Measurements from ENCODE around the gene EPC1. TPM values are rescaled to one million over a fixed set of nuclear protein-coding genes. Genes with fewer than 3 reads are reported as not detected.

The EPC1 gene
- total RNA-seq, 2 experiments from 2014 or later = 173 to 181 TPM

- H3K36me3 Mint-ChIP-seq (ENCODE audit: low read depth) = peaks cover 63% of the 10 kb centered on the region
- H3K27me3 ChIP-seq (ENCODE audit: control insufficient read depth in 1 of 2, insufficient read depth in 2 of 2, low read length in 2 of 2) = no peaks in the 10 kb centered on the region
- no peak for DNase-seq
- H3K27ac ChIP-seq (ENCODE audit: low read depth in 1 of 2, low read length in 2 of 2) = no peak overlapping the region
- no peaks in the 10 kb centered on the region for H3K27me3 Mint-ChIP-seq
- no peak for ATAC-seq (ENCODE audit: poor library complexity)
- H3K4me3 ChIP-seq (ENCODE audit: low read length) = no peak overlapping the region
- H3K36me3 ChIP-seq (ENCODE audit: insufficient read depth, low read length) = peaks cover 14% of the 10 kb centered on the region
- TF ChIP-seq CTCF (IDR thresholded peaks at IDR 0.05) = no peak
- no peaks in the 10 kb centered on the region for H3K9me3 ChIP-seq (ENCODE audit: control insufficient read depth in 1 of 2, insufficient read depth in 1 of 2, low read length in 2 of 2)
- H3K4me1 Mint-ChIP-seq (ENCODE audit: low read depth) = peaks cover 95% of the 10 kb centered on the region
- no peaks in the 10 kb centered on the region for H3K9me3 Mint-ChIP-seq
- POLR2A ChIA-PET = no interaction called here
- peak overlapping the region; percentile 68 for H3K4me3 Mint-ChIP-seq
- CTCF ChIA-PET = interaction anchor here (1.0 kb wide), 1 partner anchor 31 kb away, joined by 3 read pairs; no protein-coding TSS in a partner anchor
- peak overlapping the region; percentile 28 for H3K27ac Mint-ChIP-seq
- peaks cover 46% of the 10 kb centered on the region for H3K4me1 ChIP-seq (ENCODE audit: insufficient read depth, low read length)
- intact Hi-C loops (cut with DNase I, micrococcal nuclease) = loop anchor here (5.0 to 10.0 kb wide), 2 partner anchors 33 to 416 kb away; partner anchors contain the start of gene ARHGAP12 (in 1 of the 2)
Observed at GRCh38 chr10:32340596-32341180, 6.3 kb downstream of the EPC1 start.

GRCh38 chr10:32338262-32338661 lies 8.7 kb downstream of the EPC1 start:
- H3K27me3 Mint-ChIP-seq = no peaks in the 10 kb centered on the region
- ATAC-seq (ENCODE audit: poor library complexity) (no peak), DNase-seq (no peak)
- peak overlapping the region; percentile 60 for H3K4me3 Mint-ChIP-seq
- intact Hi-C loops (cut with DNase I, micrococcal nuclease) = no loop called here
- Histone ChIP-seq H3K36me3 (ENCODE audit: insufficient read depth, low read length) (peaks cover under 1% of the 10 kb centered on the region), H3K4me3 (ENCODE audit: low read length) (no peak overlapping the region), H3K4me1 (ENCODE audit: insufficient read depth, low read length) (peaks cover 49% of the 10 kb centered on the region), H3K27me3 (ENCODE audit: control insufficient read depth in 1 of 2, insufficient read depth in 2 of 2, low read length in 2 of 2) (no peaks in the 10 kb centered on the region), H3K9me3 (ENCODE audit: control insufficient read depth in 1 of 2, insufficient read depth in 1 of 2, low read length in 2 of 2) (no peaks in the 10 kb centered on the region), H3K27ac (ENCODE audit: low read depth in 1 of 2, low read length in 2 of 2) (no peak overlapping the region)
- H3K9me3 Mint-ChIP-seq = no peaks in the 10 kb centered on the region
- H3K4me1 Mint-ChIP-seq (ENCODE audit: low read depth) = peaks cover 96% of the 10 kb centered on the region
- peaks cover 62% of the 10 kb centered on the region for H3K36me3 Mint-ChIP-seq (ENCODE audit: low read depth)
- peak overlapping the region; percentile 87 for H3K27ac Mint-ChIP-seq
- ChIA-PET CTCF (interaction anchor here (0.8 to 2.4 kb wide), 3 partner anchors 8 to 22 kb away, joined by 3 to 17 read pairs (median 3); no protein-coding TSS in a partner anchor), POLR2A (interaction anchor here (1.0 to 2.9 kb wide), 5 partner anchors 9 to 107 kb away, joined by 3 to 8 read pairs (median 4); partner anchors contain the start of gene CCDC7)
- no peak for TF ChIP-seq CTCF (IDR thresholded peaks at IDR 0.05)

GRCh38 chr10:32337350-32337749 lies 9.6 kb downstream of the EPC1 start:
- no peak for TF ChIP-seq CTCF (IDR thresholded peaks at IDR 0.05)
- Mint-ChIP-seq H3K4me1 (ENCODE audit: low read depth) (peaks cover 100% of the 10 kb centered on the region), H3K9me3 (no peaks in the 10 kb centered on the region), H3K27me3 (no peaks in the 10 kb centered on the region), H3K36me3 (ENCODE audit: low read depth) (peaks cover 64% of the 10 kb centered on the region), H3K27ac (peak overlapping the region; percentile 87), H3K4me3 (peak overlapping the region; percentile 60)
- CTCF ChIA-PET = interaction anchor here (0.6 to 2.5 kb wide), 7 partner anchors 9 to 81 kb away, joined by 3 to 17 read pairs (median 5); no protein-coding TSS in a partner anchor
- Histone ChIP-seq H3K36me3 (ENCODE audit: insufficient read depth, low read length) (peaks cover 4% of the 10 kb centered on the region), H3K27ac (ENCODE audit: low read depth in 1 of 2, low read length in 2 of 2) (no peak overlapping the region), H3K27me3 (ENCODE audit: control insufficient read depth in 1 of 2, insufficient read depth in 2 of 2, low read length in 2 of 2) (no peaks in the 10 kb centered on the region), H3K4me3 (ENCODE audit: low read length) (no peak overlapping the region), H3K4me1 (ENCODE audit: insufficient read depth, low read length) (peaks cover 55% of the 10 kb centered on the region), H3K9me3 (ENCODE audit: control insufficient read depth in 1 of 2, insufficient read depth in 1 of 2, low read length in 2 of 2) (no peaks in the 10 kb centered on the region)
- ATAC-seq (ENCODE audit: poor library complexity) = no peak
- POLR2A ChIA-PET = interaction anchor here (0.6 to 6.4 kb wide), 5 partner anchors 7 to 1392 kb away, joined by 3 to 44 read pairs (median 4); partner anchors contain the start of gene CCDC7
- no peak for DNase-seq
- intact Hi-C loops (cut with DNase I, micrococcal nuclease) = no loop called here
